ENCODE data around the gene CD8A. TPM values are rescaled to one million over a fixed set of nuclear protein-coding genes. Genes with fewer than 3 reads are reported as not detected.
A peak's percentile ranks its signal among the peaks of the same experiment; 100 is the strongest.

Gene CD8A
- total and polyA plus RNA-seq, 4 donors = 1.5 to 3.9 (median 3.2) TPM

DNA sequence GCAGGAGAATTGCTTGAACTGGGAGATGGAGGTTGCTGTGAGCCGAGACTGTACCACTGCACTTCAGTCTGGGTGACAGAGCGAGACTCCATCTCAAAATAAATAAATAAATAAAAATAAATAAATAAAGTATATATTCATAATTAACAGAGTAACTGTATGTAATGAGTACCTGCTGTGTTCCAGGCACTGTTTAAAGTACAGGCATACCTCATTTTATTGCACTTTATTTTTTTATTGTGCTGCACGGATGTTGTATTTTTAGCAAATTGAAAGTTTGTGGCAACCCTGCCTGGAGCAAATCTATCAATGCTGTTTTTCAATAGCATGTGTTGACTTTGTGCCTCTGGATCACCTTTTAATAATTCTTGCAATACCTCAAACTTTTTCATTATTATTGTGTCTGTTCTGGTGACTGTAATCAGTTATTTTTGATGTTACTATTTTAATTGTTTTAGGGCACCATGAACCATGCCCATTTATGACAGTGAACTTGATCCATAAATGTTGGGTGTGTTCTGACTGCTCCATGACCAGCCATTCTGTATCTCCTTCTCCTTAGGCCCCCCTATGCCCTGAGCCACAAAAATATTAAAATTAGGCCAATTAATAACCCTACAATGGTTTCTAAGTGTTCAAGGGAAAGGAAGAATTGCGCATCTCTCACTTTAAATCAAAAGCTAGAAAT, 27.5 kb upstream of the CD8A start:
- no peaks in the 10 kb centered on the region for H3K27me3 ChIP-seq (ENCODE audit: control insufficient read depth in 1 of 2, insufficient read depth in 2 of 2, low read length in 1 of 2)
- DNase-seq = no peak
- no peak for ATAC-seq (ENCODE audit: low FRiP score)
- no peak overlapping the region for H3K4me3 ChIP-seq (ENCODE audit: low read length in 2 of 2)
- H3K36me3 ChIP-seq (ENCODE audit: control insufficient read depth in 1 of 2, insufficient read depth in 2 of 2, low read length in 1 of 2) = no peaks in the 10 kb centered on the region
- peaks cover 5% of the 10 kb centered on the region for H3K9me3 ChIP-seq (ENCODE audit: control insufficient read depth, low read length)
- H3K4me1 ChIP-seq (ENCODE audit: control insufficient read depth in 1 of 2, insufficient read depth in 2 of 2, low read length in 2 of 2) = no peaks in the 10 kb centered on the region
- 86 to 89% methylated on average over 4 of the region's 4 CpGs for WGBS, 2 donors
- intact Hi-C loops (cut with DNase I) = no loop called here
- no peak overlapping the region for H3K27ac ChIP-seq (ENCODE audit: low read depth in 1 of 2, low read length in 2 of 2)

DNA sequence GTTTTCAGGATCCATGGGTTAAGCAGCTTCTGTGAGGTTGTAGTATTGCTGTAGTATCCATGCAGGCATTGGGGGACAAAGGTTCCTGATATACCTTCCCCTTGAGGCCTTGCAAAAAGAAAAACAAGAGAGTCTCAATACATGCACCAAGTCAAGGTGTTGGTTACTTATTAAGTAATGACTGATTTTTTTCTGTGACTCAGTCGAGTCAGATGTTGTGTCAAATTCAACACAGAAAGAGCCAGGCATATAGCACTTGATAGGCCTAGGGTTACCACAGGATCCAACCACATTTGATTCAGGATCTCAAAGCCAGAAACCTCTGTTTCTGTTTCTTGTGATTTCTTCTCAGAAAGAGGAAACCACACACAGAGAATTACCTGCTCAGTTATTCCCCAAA, 24.9 kb upstream of the CD8A start:
- no peak for ATAC-seq (ENCODE audit: low FRiP score)
- Histone ChIP-seq H3K9me3 (ENCODE audit: control insufficient read depth, low read length) (no peaks in the 10 kb centered on the region), H3K27ac (ENCODE audit: low read depth in 1 of 2, low read length in 2 of 2) (no peak overlapping the region), H3K27me3 (ENCODE audit: control insufficient read depth in 1 of 2, insufficient read depth in 2 of 2, low read length in 1 of 2) (no peaks in the 10 kb centered on the region), H3K4me3 (ENCODE audit: low read length in 2 of 2) (no peak overlapping the region), H3K4me1 (ENCODE audit: control insufficient read depth in 1 of 2, insufficient read depth in 2 of 2, low read length in 2 of 2) (no peaks in the 10 kb centered on the region), H3K36me3 (ENCODE audit: control insufficient read depth in 1 of 2, insufficient read depth in 2 of 2, low read length in 1 of 2) (no peaks in the 10 kb centered on the region)
- WGBS, 2 donors = 69 to 70% methylated on average over 1 of the region's 1 CpG
- intact Hi-C loops (cut with DNase I) = no loop called here
- no peak for DNase-seq

GRCh38 chr2:86809481-86810121, 18.9 kb upstream of the CD8A start:
- Histone ChIP-seq H3K27me3 (ENCODE audit: control insufficient read depth in 1 of 2, insufficient read depth in 2 of 2, low read length in 1 of 2) (no peaks in the 10 kb centered on the region), H3K36me3 (ENCODE audit: control insufficient read depth in 1 of 2, insufficient read depth in 2 of 2, low read length in 1 of 2) (no peaks in the 10 kb centered on the region), H3K4me1 (ENCODE audit: control insufficient read depth in 1 of 2, insufficient read depth in 2 of 2, low read length in 2 of 2) (no peaks in the 10 kb centered on the region), H3K9me3 (ENCODE audit: control insufficient read depth, low read length) (no peaks in the 10 kb centered on the region), H3K4me3 (ENCODE audit: low read length in 2 of 2) (no peak overlapping the region), H3K27ac (ENCODE audit: low read depth in 1 of 2, low read length in 2 of 2) (no peak overlapping the region)
- DNase-seq = no peak
- no peak for ATAC-seq (ENCODE audit: low FRiP score)
- WGBS, 2 donors = 27 to 35% methylated on average over 42 to 43 of the region's 43 CpGs
- intact Hi-C loops (cut with DNase I) = no loop called here

DNA sequence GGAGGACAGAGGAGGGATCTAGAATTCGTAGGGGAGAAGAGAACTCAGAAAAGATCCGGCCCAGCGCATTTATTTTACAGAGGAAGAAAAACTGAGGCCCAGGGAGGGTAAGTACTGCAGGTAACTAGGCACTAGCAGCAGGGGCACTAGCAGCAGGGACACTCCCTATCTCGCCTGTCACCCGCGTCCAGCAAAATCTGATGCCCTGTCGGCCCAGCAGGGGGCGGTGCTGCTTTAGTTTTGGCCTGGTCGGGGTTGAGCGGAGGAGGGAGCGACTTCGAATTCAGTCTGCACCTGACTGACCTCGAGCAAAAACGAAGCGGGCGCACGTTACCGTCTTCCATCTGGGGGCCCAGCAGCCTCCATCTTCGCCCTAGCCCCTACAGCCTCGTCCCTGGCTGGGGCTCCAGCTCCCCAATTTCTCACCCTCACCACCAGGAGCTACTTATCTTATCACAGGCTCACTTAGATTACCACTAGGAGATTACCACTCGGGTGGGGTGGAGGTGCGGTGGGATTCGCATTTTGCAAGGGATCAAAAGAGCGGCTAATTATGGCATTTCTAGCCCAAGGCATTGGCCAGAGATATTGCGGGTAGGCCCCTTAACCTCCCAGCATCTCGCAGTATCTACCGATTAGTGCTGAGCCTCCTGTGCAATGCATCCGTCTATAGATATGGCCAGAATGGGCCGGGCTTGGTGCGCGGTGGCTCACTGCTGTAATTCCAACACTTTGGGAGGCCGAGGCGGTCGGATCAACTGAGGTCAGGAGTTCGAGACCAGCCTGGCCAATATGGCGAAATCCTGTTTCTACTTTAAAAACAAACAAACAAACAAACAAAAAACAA, 17.8 kb upstream of the CD8A start:
- Histone ChIP-seq H3K4me1 (ENCODE audit: control insufficient read depth in 1 of 2, insufficient read depth in 2 of 2, low read length in 2 of 2) (no peaks in the 10 kb centered on the region), H3K27ac (ENCODE audit: low read depth in 1 of 2, low read length in 2 of 2) (no peak overlapping the region), H3K9me3 (ENCODE audit: control insufficient read depth, low read length) (no peaks in the 10 kb centered on the region), H3K36me3 (ENCODE audit: control insufficient read depth in 1 of 2, insufficient read depth in 2 of 2, low read length in 1 of 2) (no peaks in the 10 kb centered on the region), H3K4me3 (ENCODE audit: low read length in 2 of 2) (no peak overlapping the region), H3K27me3 (ENCODE audit: control insufficient read depth in 1 of 2, insufficient read depth in 2 of 2, low read length in 1 of 2) (no peaks in the 10 kb centered on the region)
- WGBS, 2 donors = 16 to 17% methylated on average over 36 of the region's 36 CpGs
- intact Hi-C loops (cut with DNase I) = no loop called here
- ATAC-seq (ENCODE audit: low FRiP score) (peak; percentile 93), DNase-seq (peak; percentile 90 to 96)

GRCh38 chr2:86807468-86808275, 17.0 kb upstream of the CD8A start:
- intact Hi-C loops (cut with DNase I) = no loop called here
- Histone ChIP-seq H3K27ac (ENCODE audit: low read depth in 1 of 2, low read length in 2 of 2) (no peak overlapping the region), H3K27me3 (ENCODE audit: control insufficient read depth in 1 of 2, insufficient read depth in 2 of 2, low read length in 1 of 2) (no peaks in the 10 kb centered on the region)

GRCh38 chr2:86807133-86807467, 16.4 kb upstream of the CD8A start:
- H3K4me1 ChIP-seq (ENCODE audit: control insufficient read depth in 1 of 2, insufficient read depth in 2 of 2, low read length in 2 of 2) = no peaks in the 10 kb centered on the region
- no peaks in the 10 kb centered on the region for H3K9me3 ChIP-seq (ENCODE audit: control insufficient read depth, low read length)
- no peak overlapping the region for H3K4me3 ChIP-seq (ENCODE audit: low read length in 2 of 2)
- DNase-seq = no peak
- H3K27me3 ChIP-seq (ENCODE audit: control insufficient read depth in 1 of 2, insufficient read depth in 2 of 2, low read length in 1 of 2) = no peaks in the 10 kb centered on the region
- no peak overlapping the region for H3K27ac ChIP-seq (ENCODE audit: low read depth in 1 of 2, low read length in 2 of 2)
- H3K36me3 ChIP-seq (ENCODE audit: control insufficient read depth in 1 of 2, insufficient read depth in 2 of 2, low read length in 1 of 2) = no peaks in the 10 kb centered on the region
- intact Hi-C loops (cut with DNase I) = no loop called here
- no peak for ATAC-seq (ENCODE audit: low FRiP score)
- 37 to 42% methylated on average over 11 of the region's 11 CpGs for WGBS, 2 donors

More at GRCh38 chr2:86807468-86808275, 17.0 kb upstream of the CD8A start:
- ATAC-seq (ENCODE audit: low FRiP score) = peak; percentile 61
- 1% methylated on average over 46 to 51 of the region's 51 CpGs for WGBS, 2 donors
- H3K36me3 ChIP-seq (ENCODE audit: control insufficient read depth in 1 of 2, insufficient read depth in 2 of 2, low read length in 1 of 2) = no peaks in the 10 kb centered on the region
- H3K4me1 ChIP-seq (ENCODE audit: control insufficient read depth in 1 of 2, insufficient read depth in 2 of 2, low read length in 2 of 2) = no peaks in the 10 kb centered on the region
- H3K4me3 ChIP-seq (ENCODE audit: low read length in 2 of 2) = peak overlapping the region in 1 of 2 donors; percentile 4
- no peak for DNase-seq
- H3K9me3 ChIP-seq (ENCODE audit: control insufficient read depth, low read length) = no peaks in the 10 kb centered on the region

- Histone ChIP-seq H3K36me3 (ENCODE audit: control insufficient read depth in 1 of 2, insufficient read depth in 2 of 2, low read length in 1 of 2) (no peaks in the 10 kb centered on the region), H3K27me3 (ENCODE audit: control insufficient read depth in 1 of 2, insufficient read depth in 2 of 2, low read length in 1 of 2) (no peaks in the 10 kb centered on the region), H3K9me3 (ENCODE audit: control insufficient read depth, low read length) (no peaks in the 10 kb centered on the region), H3K27ac (ENCODE audit: low read depth in 1 of 2, low read length in 2 of 2) (no peak overlapping the region), H3K4me1 (ENCODE audit: control insufficient read depth in 1 of 2, insufficient read depth in 2 of 2, low read length in 2 of 2) (no peaks in the 10 kb centered on the region), H3K4me3 (ENCODE audit: low read length in 2 of 2) (no peak overlapping the region)
- DNase-seq (no peak), ATAC-seq (ENCODE audit: low FRiP score) (no peak)
- WGBS, 2 donors = 89% methylated on average over 21 of the region's 21 CpGs
- intact Hi-C loops (cut with DNase I) = no loop called here
These were observed 15.5 kb upstream of the CD8A start for GRCh38 chr2:86806059-86806857.

Data from aorta (tissue), 5 donors.